NB4 (cell line): Measurements from ENCODE around the gene SLC8A2.

Experiments used
- DNase-seq: peaks from one replicate; pipeline ENCODE4 v3.0.0; 2010; ENCODE audit warnings: low read depth
- H3K4me3 ChIP-seq: one replicate; pipeline ENCODE4 v1.5.1; 2011; ENCODE audit warnings: mild to moderate bottlenecking, low read depth, low read length, moderate library complexity
- MYC ChIP-seq: IDR thresholded peaks from 2 replicates; pipeline ENCODE4 v1.6.1; 2011; ENCODE audit warnings: low read depth, low read length
- POLR2A ChIP-seq: IDR thresholded peaks from 2 replicates; pipeline ENCODE4 v1.6.1; 2011; ENCODE audit warnings: mild to moderate bottlenecking; ENCODE audit not compliant: insufficient read length; ENCODE audit errors: extremely low read depth
- TF ChIP-seq, protein P1 (sequence below): IDR thresholded peaks from one replicate; pipeline ENCODE4 v1.5.1; 2012; ENCODE audit warnings: low read depth, low read length
- TF ChIP-seq, protein P2 (sequence below): IDR thresholded peaks from 2 replicates; pipeline ENCODE4 v1.6.1; 2011; ENCODE audit warnings: low read depth, low read length

SLC8A2 gene

DNA sequence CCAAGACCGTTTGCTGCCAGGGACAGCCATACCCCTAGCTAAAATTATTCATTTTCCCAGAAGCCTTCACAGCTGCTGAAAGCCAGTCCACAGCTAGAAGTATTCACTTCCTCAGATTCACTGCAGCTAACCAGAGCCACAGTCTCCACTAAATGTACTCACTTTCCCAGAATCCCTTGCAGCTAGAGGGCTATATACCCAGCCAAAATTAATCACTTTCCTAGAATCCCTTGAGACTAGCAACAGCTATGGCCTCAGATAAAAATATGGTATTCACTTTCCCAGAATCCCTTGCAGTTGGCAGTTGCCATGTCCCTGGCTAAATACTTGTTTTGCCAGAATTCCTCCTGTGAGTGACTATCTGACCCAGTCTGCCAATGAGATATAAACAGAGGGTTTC, 38.6 kb downstream of the SLC8A2 start:
- no peak overlapping the region for H3K4me3 ChIP-seq
- peak; percentile 91 for DNase-seq
- TF ChIP-seq, protein P1, sequence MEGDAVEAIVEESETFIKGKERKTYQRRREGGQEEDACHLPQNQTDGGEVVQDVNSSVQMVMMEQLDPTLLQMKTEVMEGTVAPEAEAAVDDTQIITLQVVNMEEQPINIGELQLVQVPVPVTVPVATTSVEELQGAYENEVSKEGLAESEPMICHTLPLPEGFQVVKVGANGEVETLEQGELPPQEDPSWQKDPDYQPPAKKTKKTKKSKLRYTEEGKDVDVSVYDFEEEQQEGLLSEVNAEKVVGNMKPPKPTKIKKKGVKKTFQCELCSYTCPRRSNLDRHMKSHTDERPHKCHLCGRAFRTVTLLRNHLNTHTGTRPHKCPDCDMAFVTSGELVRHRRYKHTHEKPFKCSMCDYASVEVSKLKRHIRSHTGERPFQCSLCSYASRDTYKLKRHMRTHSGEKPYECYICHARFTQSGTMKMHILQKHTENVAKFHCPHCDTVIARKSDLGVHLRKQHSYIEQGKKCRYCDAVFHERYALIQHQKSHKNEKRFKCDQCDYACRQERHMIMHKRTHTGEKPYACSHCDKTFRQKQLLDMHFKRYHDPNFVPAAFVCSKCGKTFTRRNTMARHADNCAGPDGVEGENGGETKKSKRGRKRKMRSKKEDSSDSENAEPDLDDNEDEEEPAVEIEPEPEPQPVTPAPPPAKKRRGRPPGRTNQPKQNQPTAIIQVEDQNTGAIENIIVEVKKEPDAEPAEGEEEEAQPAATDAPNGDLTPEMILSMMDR, result no peak
- TF ChIP-seq MYC (no peak; the same call in 1 of the 2 replicates), POLR2A (no peak)
- TF ChIP-seq, protein P2, sequence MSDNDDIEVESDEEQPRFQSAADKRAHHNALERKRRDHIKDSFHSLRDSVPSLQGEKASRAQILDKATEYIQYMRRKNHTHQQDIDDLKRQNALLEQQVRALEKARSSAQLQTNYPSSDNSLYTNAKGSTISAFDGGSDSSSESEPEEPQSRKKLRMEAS, result no peak

DNA sequence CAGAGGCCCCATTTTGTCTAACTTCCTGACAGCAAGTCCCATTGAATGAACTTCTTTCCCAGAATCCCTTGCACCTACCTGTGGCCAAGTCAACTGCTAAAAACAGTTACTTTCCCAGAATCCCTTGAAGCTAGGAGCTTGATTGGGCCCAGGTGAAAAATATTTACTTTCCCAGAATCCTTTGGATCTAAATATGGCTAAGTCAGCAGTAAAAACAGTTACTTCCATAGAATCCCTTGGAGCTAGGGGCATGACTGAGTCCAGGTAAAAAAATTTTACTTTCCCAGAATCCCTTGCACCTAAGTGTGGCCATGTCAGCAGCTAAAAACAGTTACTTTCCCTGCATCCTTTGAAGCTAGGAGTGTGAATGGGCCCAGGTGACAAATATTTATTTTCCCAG, 39.2 kb downstream of the SLC8A2 start:
- no peak for DNase-seq
- TF ChIP-seq, protein P2, result no peak
- TF ChIP-seq, protein P1, result no peak
- TF ChIP-seq MYC, result 0 out of 2 replicates have a peak, but pooled peaks have one; percentile 1

DNA sequence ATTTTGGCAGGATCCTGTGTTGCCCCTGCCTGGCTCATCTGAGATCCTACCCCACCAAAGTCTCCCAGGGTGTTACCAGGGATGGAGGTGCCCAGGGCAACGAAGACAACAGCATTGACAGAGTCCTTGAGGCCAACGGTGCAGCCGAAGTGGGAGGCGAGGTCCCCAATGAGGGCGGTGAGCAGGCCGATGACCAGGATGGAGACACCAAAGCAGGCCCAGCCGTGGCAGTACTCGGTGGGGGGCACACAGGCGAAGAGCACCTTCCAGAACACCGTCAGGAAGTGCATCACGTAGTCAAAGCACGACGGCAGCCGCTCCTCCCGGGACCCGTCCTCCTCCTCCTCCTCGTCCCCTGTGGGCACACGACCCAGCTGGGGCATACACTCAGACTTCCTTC, 39.6 kb downstream of the SLC8A2 start:
- no peak overlapping the region for H3K4me3 ChIP-seq
- TF ChIP-seq, protein P2, result no peak
- TF ChIP-seq MYC (0 out of 2 replicates have a peak, but pooled peaks have one; percentile 2), POLR2A (no peak)
- DNase-seq, result no peak

More for the DNA sequence above, 39.2 kb downstream of the SLC8A2 start:
- H3K4me3 ChIP-seq, result no peak overlapping the region

DNA sequence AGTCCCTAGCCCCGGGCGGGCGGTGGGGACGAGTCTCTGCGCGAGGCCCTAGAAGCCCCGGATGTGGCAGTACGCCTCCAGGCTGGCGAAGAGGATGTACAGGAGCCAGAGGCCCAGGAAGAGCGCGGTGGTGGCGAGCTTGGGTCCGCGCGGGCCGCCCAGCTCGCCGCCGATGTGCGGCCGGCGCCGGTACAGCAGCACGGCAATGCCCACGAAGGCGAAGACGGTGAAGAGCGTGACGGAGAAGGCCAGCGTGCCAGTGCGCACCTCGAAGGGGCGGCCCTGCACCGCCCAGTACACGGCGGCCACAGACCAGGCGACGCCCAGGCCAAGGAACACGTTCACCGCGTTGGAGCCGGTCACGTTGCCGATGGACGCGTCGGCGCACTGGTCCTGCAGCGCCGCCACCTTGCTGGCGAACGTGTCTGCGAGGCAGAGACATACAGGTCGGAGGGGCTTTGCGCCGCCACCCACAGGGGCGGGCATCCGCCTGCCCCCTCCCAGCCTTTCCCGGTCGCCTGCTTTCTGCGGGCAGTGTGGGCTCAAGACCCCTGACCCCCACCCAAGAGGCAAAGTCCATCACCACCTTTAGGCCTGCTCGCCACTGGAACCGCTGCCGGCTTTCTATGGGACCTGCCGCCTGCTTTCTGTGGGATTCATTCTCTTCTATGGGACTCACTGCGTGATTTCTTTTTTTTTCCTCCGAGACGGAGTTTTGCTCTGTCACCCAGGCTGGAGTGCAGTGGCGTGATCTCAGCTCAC, 41.5 kb downstream of the SLC8A2 start:
- TF ChIP-seq MYC (no peak), POLR2A (no peak)
- TF ChIP-seq, protein P1, result no peak
- TF ChIP-seq, protein P2, result no peak
- no peak overlapping the region for H3K4me3 ChIP-seq
- DNase-seq, result peak; percentile 78

DNA sequence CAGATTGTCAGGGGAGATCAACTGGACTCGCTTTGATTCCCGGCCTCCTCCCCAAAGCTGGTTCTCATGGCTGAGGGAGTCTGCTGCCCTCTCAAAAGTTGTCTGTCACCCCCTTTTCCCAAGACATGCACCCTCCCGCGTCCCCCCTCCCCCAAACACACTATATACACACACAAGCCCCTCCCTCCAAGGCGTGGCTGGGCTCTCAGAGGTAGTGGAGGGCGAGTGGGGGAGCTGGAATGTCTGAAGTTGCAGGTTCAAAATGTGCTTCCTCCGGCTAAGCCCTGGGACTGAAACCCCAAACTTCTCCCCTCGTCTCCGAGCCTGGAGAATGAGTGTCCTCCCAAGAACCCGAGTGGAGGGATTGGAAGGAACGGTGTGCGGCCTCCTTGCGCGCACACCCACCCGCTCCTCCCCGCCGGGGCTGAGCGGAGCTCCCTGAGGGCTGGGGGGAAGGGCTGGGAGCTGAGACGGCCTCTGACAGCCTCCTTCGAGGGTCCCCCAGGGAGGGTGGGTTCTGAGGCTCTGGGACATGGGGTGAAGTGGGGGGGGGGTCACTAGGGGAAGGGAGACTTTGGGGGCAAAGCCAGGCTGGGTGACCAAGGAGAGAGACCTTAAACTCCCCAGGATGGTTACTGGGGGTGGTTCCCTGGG, 42.4 kb downstream of the SLC8A2 start:
- no peak overlapping the region for H3K4me3 ChIP-seq

More for the DNA sequence above, 42.4 kb downstream of the SLC8A2 start:
- TF ChIP-seq MYC (no peak), POLR2A (no peak)
- TF ChIP-seq, protein P2, result no peak
- TF ChIP-seq, protein P1, result no peak
- DNase-seq, result peak; percentile 48
